ENCODE results near the gene TIGD4. TPM values are rescaled to one million over a fixed set of nuclear protein-coding genes. Genes with fewer than 3 reads are reported as not detected.

The TIGD4 gene
- total RNA-seq = not detected
- long read RNA-seq = 0 reads

- DNase-seq (peak; percentile 99), ATAC-seq (peak; percentile 100)
- Histone ChIP-seq H3K27ac (peak within 1 kb of the TSS; percentile 83), H3K4me1 (peaks cover 32% of the 10 kb centered on the region), H3K4me3 (peak within 1 kb of the TSS; percentile 70), H3K36me3 (no peaks in the 10 kb centered on the region), H3K27me3 (no peaks in the 10 kb centered on the region), H3K9me3 (no peaks in the 10 kb centered on the region)
- peak; percentile 26 for TF ChIP-seq CTCF (IDR thresholded peaks at IDR 0.05)
- intact Hi-C loops (cut with DNase I) = no loop called here
These were observed at the start of gene TIGD4, which contains the start of gene ARFIP1 for GRCh38 chr4:152779513-152780266. Gene TIGD4, minus strand, starts transcription at chr4:152779730. Its CDS starts 8,726 bp downstream, at chr4:152771004. Gene ARFIP1, plus strand, starts transcription at chr4:152779954. Its CDS starts 49,680 bp downstream, at chr4:152829634.

DNA sequence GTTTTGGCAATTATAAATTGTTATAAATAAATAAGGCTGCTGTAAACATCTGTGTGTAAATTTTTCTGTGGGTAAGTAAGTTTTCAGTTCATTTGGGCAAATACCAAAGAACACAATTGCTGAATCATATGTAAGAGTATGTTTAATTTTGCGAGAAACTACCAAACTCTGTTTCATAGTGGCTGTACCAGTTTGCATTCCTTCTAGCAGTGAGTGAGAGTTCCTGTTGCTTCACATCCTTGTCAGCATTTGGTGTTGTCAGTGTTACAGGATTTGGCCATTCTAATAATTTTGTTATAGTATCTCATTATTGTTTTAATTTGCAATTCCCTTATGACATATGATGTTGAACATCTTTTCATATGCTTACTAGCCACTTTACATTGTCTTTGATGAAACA, 48.6 kb upstream of the TIGD4 start:
- TF ChIP-seq CTCF (IDR thresholded peaks at IDR 0.05) = no peak
- ATAC-seq (no peak), DNase-seq (no peak)
- no peak overlapping the region for H3K27ac ChIP-seq
- H3K36me3 ChIP-seq = no peaks in the 10 kb centered on the region
- H3K4me3 ChIP-seq = no peak overlapping the region
- intact Hi-C loops (cut with DNase I) = no loop called here
- no peaks in the 10 kb centered on the region for H3K9me3 ChIP-seq
- H3K4me1 ChIP-seq = no peaks in the 10 kb centered on the region
- H3K27me3 ChIP-seq = no peaks in the 10 kb centered on the region

- intact Hi-C loops (cut with DNase I) = no loop called here
- no peaks in the 10 kb centered on the region for H3K27me3 ChIP-seq
- ATAC-seq (no peak), DNase-seq (no peak)
- no peaks in the 10 kb centered on the region for H3K9me3 ChIP-seq
- TF ChIP-seq CTCF (IDR thresholded peaks at IDR 0.05) = no peak
- no peaks in the 10 kb centered on the region for H3K4me1 ChIP-seq
- no peaks in the 10 kb centered on the region for H3K36me3 ChIP-seq
- no peak overlapping the region for H3K4me3 ChIP-seq
- H3K27ac ChIP-seq = no peak overlapping the region
These were observed 45.8 kb upstream of the TIGD4 start for GRCh38 chr4:152825336-152825735.

GRCh38 chr4:152824561-152824960, 45.0 kb upstream of the TIGD4 start:
- Histone ChIP-seq H3K9me3 (no peaks in the 10 kb centered on the region), H3K27ac (no peak overlapping the region), H3K4me1 (no peaks in the 10 kb centered on the region), H3K4me3 (no peak overlapping the region), H3K27me3 (no peaks in the 10 kb centered on the region), H3K36me3 (no peaks in the 10 kb centered on the region)
- no peak for DNase-seq
- intact Hi-C loops (cut with DNase I) = no loop called here
- TF ChIP-seq CTCF (IDR thresholded peaks at IDR 0.05) = no peak
- ATAC-seq = no peak

DNA sequence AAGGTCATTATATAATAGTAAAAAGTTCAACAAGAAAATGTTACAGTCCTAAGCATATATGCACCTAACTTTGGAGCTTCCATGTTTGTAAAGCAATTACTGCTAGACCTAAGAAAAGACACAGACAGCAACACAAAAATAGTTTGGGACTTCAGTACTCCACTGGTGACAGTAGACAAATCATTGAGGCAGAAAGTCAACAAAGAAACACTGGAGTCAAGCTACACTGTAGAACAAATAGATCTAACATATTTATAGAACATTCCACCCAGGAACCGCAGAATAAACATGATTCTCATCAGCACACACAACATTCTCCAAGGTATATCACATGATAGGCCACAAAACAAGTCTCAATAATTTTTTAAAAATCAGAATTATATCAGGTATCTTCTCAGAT, 42.8 kb upstream of the TIGD4 start:
- Histone ChIP-seq H3K4me1 (peaks cover under 1% of the 10 kb centered on the region), H3K9me3 (no peaks in the 10 kb centered on the region), H3K27ac (no peak overlapping the region), H3K27me3 (no peaks in the 10 kb centered on the region), H3K4me3 (no peak overlapping the region), H3K36me3 (no peaks in the 10 kb centered on the region)
- DNase-seq = no peak
- no peak for TF ChIP-seq CTCF (IDR thresholded peaks at IDR 0.05)
- no peak for ATAC-seq
- intact Hi-C loops (cut with DNase I) = no loop called here

Data from upper lobe of right lung (tissue), 1 donor.